ENCODE data around the gene SMIM33.
"Not testable (repeated sequence)": the region's sequence is repeated elsewhere in the genome, so short reads cannot be mapped to it uniquely, and the experiment has no call there.

The SMIM33 gene

GRCh38 chr5:139481580-139482049, 10.8 kb downstream of the SMIM33 start:
- no peak for DNase-seq (ENCODE audit: low read depth in 2 of 3, low spot score in 1 of 3)

GRCh38 chr5:139482050-139482889, 11.5 kb downstream of the SMIM33 start, which contains the start of gene STING1:
STING1 (minus strand) TSS chr5:139482758; CDS start chr5:139481704, 1,054 bp downstream.
- peak; percentile 62 to 72 (median 67) for DNase-seq (ENCODE audit: low read depth in 2 of 3, low spot score in 1 of 3)

- not testable (repeated sequence) for DNase-seq (ENCODE audit: low read depth in 2 of 3, low spot score in 1 of 3)
These were observed 12.0 kb downstream of the SMIM33 start for GRCh38 chr5:139482890-139483208.

- no peak for DNase-seq (ENCODE audit: low read depth in 2 of 3, low spot score in 1 of 3)
These were observed 15.4 kb downstream of the SMIM33 start for GRCh38 chr5:139486201-139486600.

- no peak for DNase-seq (ENCODE audit: low read depth in 2 of 3, low spot score in 1 of 3)
These were observed 17.5 kb downstream of the SMIM33 start for GRCh38 chr5:139488260-139488659.

- DNase-seq (ENCODE audit: low read depth in 2 of 3, low spot score in 1 of 3) = no peak
These were observed 21.9 kb downstream of the SMIM33 start for GRCh38 chr5:139492700-139493192.

- DNase-seq (ENCODE audit: low read depth in 2 of 3, low spot score in 1 of 3) = no peak
These were observed 23.5 kb downstream of the SMIM33 start for GRCh38 chr5:139494256-139494655.

- DNase-seq (ENCODE audit: low read depth in 2 of 3, low spot score in 1 of 3) = no peak
These were observed 24.0 kb downstream of the SMIM33 start for GRCh38 chr5:139494832-139495231.

GRCh38 chr5:139495638-139496435, 25.0 kb downstream of the SMIM33 start:
- no peak for DNase-seq (ENCODE audit: low read depth in 2 of 3, low spot score in 1 of 3)

GRCh38 chr5:139501381-139501780, 30.6 kb downstream of the SMIM33 start:
- DNase-seq (ENCODE audit: low read depth in 2 of 3, low spot score in 1 of 3) = no peak

- DNase-seq (ENCODE audit: low read depth in 2 of 3, low spot score in 1 of 3) = not testable (repeated sequence)
These were observed 32.4 kb downstream of the SMIM33 start for GRCh38 chr5:139503036-139503817.

GRCh38 chr5:139503879-139504278, 33.1 kb downstream of the SMIM33 start:
- not testable (repeated sequence) for DNase-seq (ENCODE audit: low read depth in 2 of 3, low spot score in 1 of 3)

- DNase-seq (ENCODE audit: low read depth in 2 of 3, low spot score in 1 of 3) = not testable (repeated sequence)
These were observed 33.9 kb downstream of the SMIM33 start for GRCh38 chr5:139504722-139505121.

GRCh38 chr5:139512786-139513390, 42.1 kb downstream of the SMIM33 start:
- DNase-seq (ENCODE audit: low read depth in 2 of 3, low spot score in 1 of 3) = no peak

GRCh38 chr5:139513434-139513833, 42.6 kb downstream of the SMIM33 start:
- peak; percentile 58 to 76 (median 71) for DNase-seq (ENCODE audit: low read depth in 2 of 3, low spot score in 1 of 3)

GRCh38 chr5:139513852-139514485, 43.2 kb downstream of the SMIM33 start:
- no peak for DNase-seq (ENCODE audit: low read depth in 2 of 3, low spot score in 1 of 3)

- DNase-seq (ENCODE audit: low read depth in 2 of 3, low spot score in 1 of 3) = no peak
These were observed 43.7 kb downstream of the SMIM33 start for GRCh38 chr5:139514486-139514856.

- peak; percentile 81 to 89 (median 87) for DNase-seq (ENCODE audit: low read depth in 2 of 3, low spot score in 1 of 3)
These were observed 47.1 kb downstream of the SMIM33 start for GRCh38 chr5:139517683-139518564.
